B cell (primary cell): Measurements from ENCODE around the gene ELAVL3. TPM values are rescaled to one million over a fixed set of nuclear protein-coding genes. Genes with fewer than 3 reads are reported as not detected.
A peak's percentile ranks its signal among the peaks of the same experiment; 100 is the strongest.

Source experiments
- ATAC-seq: fragments of 200-7000 bp; cut with Tn5 transposase; one replicate; pipeline ENCODE4 v1.10.0; 2021; ENCODE audit warnings: low read depth, mild to moderate bottlenecking, moderate number of reproducible peaks, moderate library complexity
- CTCF ChIA-PET: fragments of 350-600 bp; sonication (Branson Sonifier 250); formaldehyde crosslinking; loops from one replicate; lab custom pipeline; 2021; ENCODE audit warnings: antibody characterized with exemption, inconsistent platforms; lab: Charles Lee
- POLR2A ChIA-PET: fragments of 350-600 bp; sonication (Branson Sonifier 250); formaldehyde crosslinking; loops from one replicate; lab custom pipeline; 2021; ENCODE audit warnings: antibody characterized with exemption; lab: Charles Lee
- DNase-seq: peaks from one replicate; pipeline ENCODE4 v3.0.0; 2013
- H2AFZ ChIP-seq: 2 replicates; pipeline ENCODE4 v1.6.1; 2012; ENCODE audit warnings: mild to moderate bottlenecking, low read depth, low read length; ENCODE audit not compliant: insufficient read depth, poor library complexity, severe bottlenecking
- H3K27ac ChIP-seq, 2 donors: 1 replicate in 1 of 2; 2 replicates in 1 of 2; pipeline ENCODE4 v1.5.1; 2012 to 2013; ENCODE audit warnings: low read length in 2 of 2, mild to moderate bottlenecking in 2 of 2, moderate library complexity in 1 of 2
- H3K27me3 ChIP-seq, 4 experiments: fragments of 200-600 bp in 1 of 4; sonication (generic) in 1 of 4; replicated peaks in 1 of 4; 1 replicate in 2 of 4; 2 replicates in 2 of 4; pipeline versions ENCODE4 v1.6.1 to v1.7.0; 2013 to 2016; ENCODE audit warnings: low read length in 3 of 4, mild to moderate bottlenecking in 2 of 4, mixed read lengths in 1 of 4, moderate library complexity in 1 of 4; ENCODE audit not compliant: insufficient read depth in 4 of 4, control insufficient read depth in 3 of 4; ENCODE audit errors: control extremely low read depth in 1 of 4
- H3K36me3 ChIP-seq, 2 experiments: replicated peaks in 1 of 2; 1 replicate in 1 of 2; 2 replicates in 1 of 2; pipeline versions ENCODE4 v1.6.1 to v1.7.1; 2013; ENCODE audit warnings: low read length in 1 of 2; ENCODE audit not compliant: insufficient read depth in 2 of 2, control insufficient read depth in 1 of 2; ENCODE audit errors: control extremely low read depth in 1 of 2, extremely low read depth in 1 of 2
- H3K4me1 ChIP-seq, 2 donors: fragments of 200-600 bp in 1 of 2; sonication (generic) in 1 of 2; 1 replicate in 1 of 2; 2 replicates in 1 of 2; pipeline versions ENCODE4 v1.5.1 to v1.6.1; 2013 to 2017; ENCODE audit warnings: low read length in 2 of 2; ENCODE audit not compliant: control insufficient read depth in 2 of 2, insufficient read depth in 2 of 2
- H3K4me2 ChIP-seq: replicated peaks from 2 replicates; pipeline ENCODE3; 2012; ENCODE audit warnings: mild to moderate bottlenecking, low read depth, low read length; ENCODE audit not compliant: poor library complexity, severe bottlenecking
- H3K4me3 ChIP-seq, 5 experiments: fragments of 200-600 bp in 1 of 5; sonication (generic) in 1 of 5; 1 replicate in 3 of 5; 2 replicates in 2 of 5; pipeline versions ENCODE4 v1.5.1 to v1.7.0; 2011 to 2016; ENCODE audit warnings: low read length in 4 of 5, mild to moderate bottlenecking in 4 of 5, low read depth in 2 of 5, control low read depth in 1 of 5, moderate library complexity in 1 of 5; ENCODE audit not compliant: insufficient read depth in 1 of 5; ENCODE audit errors: control extremely low read depth in 1 of 5, extremely low read depth in 1 of 5
- H3K79me2 ChIP-seq: fragments of 200-600 bp; sonication (generic); one replicate; pipeline ENCODE4 v1.6.0; 2016; ENCODE audit warnings: low read length; ENCODE audit not compliant: control insufficient read depth, insufficient read depth
- H3K9ac ChIP-seq: fragments of 200-600 bp; sonication (generic); 2 replicates; pipeline ENCODE4 v1.6.1; 2017; ENCODE audit warnings: mild to moderate bottlenecking, low read length, moderate library complexity
- H3K9me3 ChIP-seq, 3 donors: one replicate each; pipeline versions ENCODE4 v1.6.1 to v1.7.1; 2013; ENCODE audit warnings: low read length in 2 of 3; ENCODE audit not compliant: control insufficient read depth in 2 of 3, insufficient read depth in 1 of 3; ENCODE audit errors: control extremely low read depth in 1 of 3
- H4K20me1 ChIP-seq: 2 replicates; pipeline ENCODE4 v1.6.0; 2012; ENCODE audit warnings: mild to moderate bottlenecking, low read length; ENCODE audit not compliant: insufficient read depth, control insufficient read depth, poor library complexity, severe bottlenecking
- H3K27ac Mint-ChIP-seq: one replicate; pipeline ENCODE4 v1.8.0; 2021; ENCODE audit warnings: mixed read lengths
- H3K27me3 Mint-ChIP-seq: one replicate; pipeline ENCODE4 v1.8.0; 2021; ENCODE audit warnings: mixed read lengths
- H3K4me1 Mint-ChIP-seq: one replicate; pipeline ENCODE4 v1.8.0; 2021; ENCODE audit warnings: mixed read lengths
- H3K4me3 Mint-ChIP-seq: one replicate; pipeline ENCODE4 v1.8.0; 2021; ENCODE audit warnings: mixed read lengths
- H3K9me3 Mint-ChIP-seq: one replicate; pipeline ENCODE4 v1.8.0; 2022; ENCODE audit warnings: mixed read lengths; ENCODE audit not compliant: insufficient read depth
- CTCF ChIP-seq: fragments of 200-600 bp; IDR thresholded peaks from one replicate; pipeline ENCODE4 v1.8.0; 2022; ENCODE audit warnings: antibody characterized with exemption, mild to moderate bottlenecking
- EZH2 ChIP-seq: IDR thresholded peaks from 2 replicates; pipeline ENCODE4 v1.6.1; 2012; ENCODE audit warnings: borderline replicate concordance, low read depth, mild to moderate bottlenecking, moderate library complexity, low read length; ENCODE audit not compliant: insufficient read depth, poor library complexity, severe bottlenecking
- WGBS: methylation state at CpG from one replicate; pipeline ENCODE4 v1.1.5; 2013; ENCODE audit warnings: missing lambda C conversion rate; ENCODE audit not compliant: insufficient coverage; 5-methylcytosine and 5-hydroxymethylcytosine counted together
- intact Hi-C: fragments of 100-400 bp; cut with micrococcal nuclease; formaldehyde crosslinking; loops from one replicate; pipeline ENCODE4 v1.10.0; 2022
- polyA plus RNA-seq: library from polyadenylated mRNA; depleted of rRNA; stranded (reverse); fragments of >200 nt; gene quantifications from 2 replicates; pipeline ENCODE4 v1.2.3, GENCODE V29; 2012
- total RNA-seq, 2 donors: library from RNA; stranded (reverse); fragments of 120-200 nt in 1 of 2; gene quantifications; 1 replicate in 1 of 2; 2 replicates in 1 of 2; pipeline versions ENCODE4 v1.2.3 to v1.2.4, GENCODE V29; 2013 to 2022

ELAVL3 gene
- total and polyA plus RNA-seq, 2 donors (not counting 1 experiment from before 2014, with no cell fraction given) = 0.01 TPM; not detected in 1

- Mint-ChIP-seq H3K9me3 (no peaks in the 10 kb centered on the region), H3K4me3 (no peak overlapping the region), H3K27ac (no peak overlapping the region), H3K4me1 (peaks cover 8% of the 10 kb centered on the region), H3K27me3 (no peaks in the 10 kb centered on the region)
- no peak overlapping the region for H3K9ac ChIP-seq
- peaks cover 0 to 16% of the 10 kb centered on the region in 2 experiments for H3K36me3 ChIP-seq
- H3K9me3 ChIP-seq = no peaks in the 10 kb centered on the region
- DNase-seq = peak; percentile 54
- ChIA-PET POLR2A (no interaction called here), CTCF (no interaction called here)
- peaks cover 0 to 3% (median 0%) of the 10 kb centered on the region in 4 experiments for H3K27me3 ChIP-seq
- peak; percentile 39 for ATAC-seq
- H3K27ac ChIP-seq = no peak overlapping the region
- intact Hi-C loops = no loop called here
- 70% methylated on average over 19 of the region's 27 CpGs for WGBS
- peak overlapping the region; percentile 37 for H3K4me2 ChIP-seq
- peak; percentile 65 for TF ChIP-seq CTCF
- no peak for TF ChIP-seq EZH2
- no peak overlapping the region for H3K4me3 ChIP-seq
- H4K20me1 ChIP-seq = no peaks in the 10 kb centered on the region
- peaks cover 0 to 5% of the 10 kb centered on the region in 2 donors for H3K4me1 ChIP-seq
- no peak overlapping the region for H2AFZ ChIP-seq
- no peaks in the 10 kb centered on the region for H3K79me2 ChIP-seq
Observed at GRCh38 chr19:11453468-11454341, 27.1 kb downstream of the ELAVL3 start.
